ENCODE data around the gene GATAD2B. TPM values are rescaled to one million over a fixed set of nuclear protein-coding genes. Genes with fewer than 3 reads are reported as not detected.
A peak's percentile ranks its signal among the peaks of the same experiment; 100 is the strongest.
"Not testable (repeated sequence)": the region's sequence is repeated elsewhere in the genome, so short reads cannot be mapped to it uniquely, and the experiment has no call there.

The GATAD2B gene
- total RNA-seq, 1 donor from 2014 or later = 4.9 TPM

GRCh38 chr1:153796786-153797659 is 125.7 kb downstream of the GATAD2B start:
- DNase-seq (ENCODE audit: low read depth) = peak; percentile 63

- no peak for DNase-seq (ENCODE audit: low read depth)
Observed at GRCh38 chr1:153795934-153796785, 126.6 kb downstream of the GATAD2B start.

- DNase-seq (ENCODE audit: low read depth) = no peak
Observed at GRCh38 chr1:153795330-153795837, 127.4 kb downstream of the GATAD2B start.

- DNase-seq (ENCODE audit: low read depth) = no peak
Observed at GRCh38 chr1:153794624-153795329, 128.0 kb downstream of the GATAD2B start.

- DNase-seq (ENCODE audit: low read depth) = no peak
Observed at GRCh38 chr1:153793973-153794615, 128.7 kb downstream of the GATAD2B start.

- no peak for DNase-seq (ENCODE audit: low read depth)
Observed at GRCh38 chr1:153793261-153793972, 129.4 kb downstream of the GATAD2B start.

- no peak for DNase-seq (ENCODE audit: low read depth)
Observed at GRCh38 chr1:153792631-153793041, 130.1 kb downstream of the GATAD2B start.

GRCh38 chr1:153791648-153792253 is 131.0 kb downstream of the GATAD2B start:
- DNase-seq (ENCODE audit: low read depth) = peak; percentile 18

- DNase-seq (ENCODE audit: low read depth) = peak; percentile 80
Observed at GRCh38 chr1:153790966-153791647, 131.7 kb downstream of the GATAD2B start.

- DNase-seq (ENCODE audit: low read depth) = peak; percentile 92
Observed at GRCh38 chr1:153790313-153790965, 132.3 kb downstream of the GATAD2B start.

GRCh38 chr1:153789478-153790034 is 133.2 kb downstream of the GATAD2B start:
- DNase-seq (ENCODE audit: low read depth) = no peak

- no peak for DNase-seq (ENCODE audit: low read depth)
Observed at GRCh38 chr1:153786038-153786790, 136.6 kb downstream of the GATAD2B start.

GRCh38 chr1:153783233-153784190 is 139.3 kb downstream of the GATAD2B start:
- DNase-seq (ENCODE audit: low read depth) = peak; percentile 86

GRCh38 chr1:153782648-153783047 is 140.1 kb downstream of the GATAD2B start:
- DNase-seq (ENCODE audit: low read depth) = not testable (repeated sequence)

- DNase-seq (ENCODE audit: low read depth) = no peak
Observed at GRCh38 chr1:153780551-153780950, 142.2 kb downstream of the GATAD2B start.
